ENCODE data around the gene PSME3IP1.
"Not testable (repeated sequence)": the region's sequence is repeated elsewhere in the genome, so short reads cannot be mapped to it uniquely, and the experiment has no call there.

The PSME3IP1 gene

DNA sequence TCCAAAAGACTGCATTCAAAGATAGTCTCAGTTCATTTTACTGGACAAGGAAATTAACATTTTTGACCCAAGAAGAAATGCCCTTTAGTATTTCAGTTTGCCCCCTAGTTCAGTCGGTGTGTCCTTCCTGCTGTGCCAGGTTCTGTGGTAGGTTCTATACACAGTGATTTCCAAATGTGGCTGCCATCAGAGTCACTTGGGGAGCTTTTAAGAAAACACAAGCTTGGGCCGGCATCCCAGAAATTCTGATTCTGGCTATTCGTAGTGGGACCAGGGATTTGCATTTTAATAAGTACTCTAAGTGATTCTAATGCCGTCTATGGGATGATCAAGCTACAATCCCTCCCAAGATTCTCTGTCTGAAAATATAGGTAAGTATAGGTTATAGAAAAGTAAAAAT lies 10.4 kb upstream of the PSME3IP1 start:
- DNase-seq, result no peak

DNA sequence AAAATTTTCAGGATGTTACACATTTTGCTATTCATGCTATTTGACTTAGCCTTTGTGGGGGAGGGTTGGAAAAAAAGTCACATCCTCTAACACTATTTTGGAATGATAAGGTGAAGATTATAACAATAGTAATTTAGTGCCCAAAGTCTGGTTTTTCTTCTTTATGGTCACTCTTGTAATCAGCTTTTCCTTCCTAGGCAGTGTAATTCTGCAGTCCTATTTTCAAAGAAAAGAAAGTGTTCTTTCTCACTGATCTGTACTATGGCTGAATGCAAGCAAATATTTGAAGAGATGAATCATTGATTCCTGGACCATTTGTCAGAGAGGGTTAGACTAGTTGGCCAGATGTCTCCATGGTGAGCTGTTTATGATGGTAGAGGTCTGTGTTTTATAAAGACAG lies 8.7 kb upstream of the PSME3IP1 start:
- peak; percentile 65 for DNase-seq

- no peak for DNase-seq
These were observed 7.1 kb upstream of the PSME3IP1 start for GRCh38 chr16:57192720-57193486.

GRCh38 chr16:57192146-57192545 lies 6.3 kb upstream of the PSME3IP1 start:
- DNase-seq, result no peak

DNA sequence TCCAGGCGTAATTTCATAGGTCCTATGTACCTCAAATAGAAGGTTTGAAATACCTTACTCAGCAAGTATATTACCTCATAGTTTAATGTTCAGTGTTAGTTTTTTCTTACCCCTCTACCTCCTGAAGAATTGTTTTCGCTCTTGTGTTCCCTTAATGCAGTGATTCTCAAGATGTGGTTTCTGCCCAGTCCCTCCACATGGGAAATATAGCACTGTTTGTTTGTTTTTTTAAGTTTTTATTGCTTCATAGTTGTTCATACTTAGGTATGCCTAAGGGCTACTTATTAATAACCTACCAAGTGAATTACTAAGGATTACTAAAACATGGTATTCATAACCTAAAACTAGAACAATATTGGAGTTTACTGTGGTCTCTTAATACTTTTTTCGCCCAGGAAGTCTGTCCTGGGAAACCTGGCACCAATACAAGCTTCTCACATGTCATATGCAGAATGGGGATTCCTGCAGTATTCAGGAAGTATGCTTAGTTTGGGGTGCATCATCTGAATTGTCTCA lies 5.3 kb upstream of the PSME3IP1 start:
- peak; percentile 0 for DNase-seq

DNA sequence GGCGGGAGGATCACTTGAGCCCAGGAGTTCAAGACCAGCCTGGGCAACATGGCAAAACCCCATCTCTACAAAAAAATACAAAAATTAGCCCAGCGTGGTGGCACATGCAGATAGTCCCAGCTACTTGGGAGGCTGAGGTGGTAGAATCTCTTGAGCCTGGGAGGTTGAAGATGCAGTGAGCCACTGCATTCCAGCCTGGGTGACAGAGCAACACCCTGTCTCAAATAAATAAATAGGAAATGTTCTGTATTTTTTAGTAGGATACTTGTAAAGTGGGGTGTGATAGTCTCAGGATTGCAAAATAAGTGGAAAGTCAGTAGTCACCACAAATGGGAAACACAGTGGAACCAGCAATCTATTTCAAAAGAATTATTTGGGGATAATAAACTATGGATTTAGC lies 4.3 kb upstream of the PSME3IP1 start:
- no peak for DNase-seq

- not testable (repeated sequence) for DNase-seq
These were observed 3.7 kb upstream of the PSME3IP1 start for GRCh38 chr16:57189527-57189926.

- DNase-seq, result no peak
These were observed 2.8 kb upstream of the PSME3IP1 start for GRCh38 chr16:57188711-57189002.

- not testable (repeated sequence) for DNase-seq
These were observed 2.3 kb upstream of the PSME3IP1 start for GRCh38 chr16:57187902-57188710.

- DNase-seq, result peak; percentile 53
These were observed 1.3 kb upstream of the PSME3IP1 start for GRCh38 chr16:57186872-57187854.

GRCh38 chr16:57185446-57185944 lies 344 bp downstream of the PSME3IP1 start:
- DNase-seq, result peak; percentile 34

DNA sequence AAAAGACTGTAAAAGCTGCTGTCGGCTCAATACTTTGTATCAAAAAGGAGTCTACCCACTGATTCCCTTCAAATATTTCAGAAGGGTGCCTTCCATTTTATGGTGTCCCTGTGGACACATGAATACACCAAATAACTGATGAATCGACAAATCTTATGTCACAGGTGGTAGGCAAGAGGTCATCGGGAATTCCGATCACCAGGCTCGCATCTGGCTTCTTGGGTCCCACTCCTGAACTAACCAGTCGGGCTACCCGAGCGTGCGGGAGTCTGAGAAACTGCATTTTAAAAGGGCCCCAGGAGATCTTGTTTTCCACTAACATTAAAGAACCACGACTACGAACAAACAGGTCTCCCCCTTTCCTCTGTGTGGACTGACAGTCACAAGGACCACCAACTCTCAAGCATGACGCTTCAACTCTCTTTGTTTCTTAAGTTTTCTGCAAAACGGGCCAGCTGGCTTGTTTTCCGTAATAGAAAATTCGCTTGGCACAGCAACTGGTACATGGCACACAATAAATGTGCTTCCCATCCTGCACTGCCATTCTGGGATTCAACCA lies 873 bp downstream of the PSME3IP1 start:
- DNase-seq, result no peak

DNA sequence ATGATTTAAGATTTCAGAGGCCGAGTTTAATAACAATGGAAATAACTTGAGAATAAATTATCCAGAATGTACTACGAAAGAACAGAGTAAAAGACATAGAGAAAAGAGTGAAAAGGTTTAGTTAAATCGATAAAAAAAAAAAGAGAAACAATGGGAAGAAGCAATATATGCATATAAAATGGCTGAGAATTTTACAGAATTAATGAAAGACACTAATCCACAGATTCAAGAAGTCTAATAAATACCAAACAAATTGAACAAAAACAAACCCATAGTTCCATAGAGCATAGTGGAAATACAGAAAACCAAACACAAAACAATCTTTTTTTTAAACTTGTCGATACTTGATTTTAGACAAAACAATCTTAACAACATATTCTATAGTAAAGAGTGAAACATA lies 1.7 kb downstream of the PSME3IP1 start:
- DNase-seq, result no peak

DNA sequence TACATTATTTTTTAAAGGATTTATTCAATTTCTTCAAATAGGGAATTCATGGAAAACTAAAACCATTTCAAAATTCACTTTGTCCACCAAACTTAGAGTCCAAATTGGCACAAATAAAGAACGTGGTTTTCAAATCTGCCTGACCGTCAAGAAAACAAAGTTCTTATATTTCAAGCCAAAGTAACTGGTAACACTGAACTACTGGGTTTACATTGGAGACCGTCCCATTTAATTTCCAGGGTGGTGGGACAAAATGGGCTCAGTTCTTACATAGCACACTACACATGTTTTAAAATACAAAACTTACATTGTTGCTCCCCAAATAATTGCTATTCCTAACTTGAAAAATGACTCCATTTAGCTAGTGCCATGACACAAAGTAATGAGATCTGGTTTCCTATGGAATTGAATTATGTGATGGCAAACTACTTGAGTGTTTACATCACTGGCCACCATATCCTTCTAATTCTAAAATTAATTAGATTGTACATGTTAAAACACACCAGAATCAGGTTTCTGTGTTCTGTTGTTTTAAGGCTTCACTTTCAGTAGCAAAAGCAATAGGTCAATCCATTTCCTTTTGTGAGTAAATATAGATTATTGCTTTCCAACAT lies 6.5 kb downstream of the PSME3IP1 start:
- no peak for DNase-seq

DNA sequence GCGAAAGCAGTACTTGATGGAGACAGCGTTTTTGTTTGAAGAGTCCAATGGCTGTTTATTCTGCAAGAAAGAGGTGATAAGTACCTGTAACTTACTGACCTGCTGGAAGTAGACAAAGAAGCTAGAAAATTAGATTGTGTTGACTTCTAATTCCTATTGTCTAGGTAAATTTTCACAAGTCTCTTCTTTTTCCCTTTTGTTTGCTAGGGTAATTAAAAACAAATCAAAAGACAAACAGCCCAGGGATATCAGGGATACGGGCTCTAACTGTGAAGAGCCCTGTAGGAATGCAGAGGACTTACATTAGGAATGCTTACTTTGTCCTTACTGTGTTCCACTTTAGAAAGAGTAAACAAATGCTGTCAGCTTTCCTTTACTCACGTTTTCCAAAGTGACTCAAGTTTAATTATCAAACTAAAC lies 7.0 kb downstream of the PSME3IP1 start:
- peak; percentile 13 for DNase-seq

- DNase-seq, result peak; percentile 4
These were observed 7.6 kb downstream of the PSME3IP1 start for GRCh38 chr16:57178196-57178595.

DNA sequence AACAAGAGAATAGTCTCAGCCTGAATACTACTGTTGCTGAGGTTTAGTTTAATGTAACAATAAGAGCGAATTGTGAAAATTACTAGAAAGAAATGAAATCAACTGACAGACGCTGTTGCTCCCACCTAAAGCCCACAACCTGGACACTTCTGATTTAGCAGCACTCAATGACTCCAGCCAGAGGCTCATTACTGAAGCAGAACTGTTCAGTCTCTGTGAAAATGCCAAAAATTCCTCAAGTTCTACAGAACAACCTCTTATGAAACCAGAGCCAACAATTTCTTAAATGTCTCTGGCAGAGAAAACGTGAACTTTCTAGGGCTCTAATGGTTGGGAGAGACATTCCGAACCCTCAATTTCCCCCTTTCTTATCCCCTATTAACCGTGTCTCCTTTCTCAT lies 9.9 kb downstream of the PSME3IP1 start:
- DNase-seq, result no peak

GRCh38 chr16:57172721-57173290 lies 13.0 kb downstream of the PSME3IP1 start:
- no peak for DNase-seq

GRCh38 chr16:57169327-57169726 lies 16.5 kb downstream of the PSME3IP1 start:
- DNase-seq, result no peak

DNA sequence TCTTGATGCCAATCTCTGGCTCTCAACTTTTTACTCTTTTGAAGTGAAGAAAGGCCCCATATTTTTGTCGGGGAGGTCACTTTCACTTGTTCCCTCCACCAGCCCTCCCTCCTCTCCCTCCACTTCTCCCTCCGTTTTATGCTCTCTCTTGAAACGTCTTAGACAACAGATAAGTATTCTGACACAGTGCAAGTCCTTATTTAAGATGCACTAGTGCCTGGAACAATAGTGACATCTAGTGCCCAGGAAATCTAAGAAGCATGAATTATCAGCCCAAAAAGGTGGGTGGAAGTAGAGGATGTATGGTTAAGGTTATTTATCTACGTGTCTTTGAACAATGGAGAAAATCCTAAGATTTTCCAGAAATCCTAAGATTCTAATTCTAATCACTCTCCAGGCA lies 17.9 kb downstream of the PSME3IP1 start:
- DNase-seq, result peak; percentile 51

DNA sequence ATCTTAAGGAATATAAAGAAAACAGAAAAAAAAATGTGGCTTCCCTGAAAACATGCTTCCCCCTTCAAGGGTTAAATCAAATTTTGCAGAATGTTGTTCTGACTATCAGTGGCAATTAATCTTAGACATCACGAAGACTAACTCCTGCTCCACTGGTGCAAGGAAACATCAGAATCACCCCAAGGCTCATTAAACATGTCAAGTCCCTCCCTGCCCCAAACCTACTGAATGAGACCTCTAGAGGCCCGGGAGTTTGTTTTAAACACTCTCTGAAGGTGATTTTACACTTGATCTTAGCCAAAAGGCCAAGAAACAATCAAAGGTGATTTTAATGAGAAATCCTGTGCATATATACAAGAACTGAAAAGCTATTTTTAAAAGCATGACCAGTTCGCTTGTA lies 18.3 kb downstream of the PSME3IP1 start:
- no peak for DNase-seq

DNA sequence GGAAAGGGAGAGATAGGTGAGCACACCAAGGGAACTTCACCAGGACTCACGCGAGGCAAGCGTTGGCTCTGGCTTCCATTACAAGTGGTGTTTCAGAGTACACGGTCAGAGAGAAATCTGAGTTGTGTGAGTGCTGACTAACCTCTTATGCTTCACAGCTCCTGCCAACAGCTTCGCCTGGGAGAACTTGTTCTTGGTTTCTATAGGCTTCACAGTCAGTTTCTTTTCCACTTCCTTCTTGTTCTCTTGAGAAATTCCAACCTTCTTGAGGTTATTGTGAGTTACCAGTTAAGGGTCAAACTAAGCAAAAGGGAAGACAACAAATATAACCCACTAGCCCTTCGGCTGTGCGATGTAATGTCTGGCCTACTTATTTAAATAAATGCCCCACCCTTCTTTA lies 18.9 kb downstream of the PSME3IP1 start:
- DNase-seq, result no peak
